Astrocyte (in vitro differentiated cells and primary cell): ENCODE data around the gene DQX1. TPM values are rescaled to one million over a fixed set of nuclear protein-coding genes. Genes with fewer than 3 reads are reported as not detected.

ENCODE experiments used
- DNase-seq: peaks from one replicate; pipeline ENCODE4 v3.0.0-alpha.2; 2010; ENCODE audit warnings: low read depth
- FAIRE-seq: peaks from 2 replicates; lab custom pipeline; 2011; peaks lifted over from hg19 to GRCh38; lab: Jason Lieb, UNC
- H2AFZ ChIP-seq: 2 replicates; pipeline ENCODE4 v1.6.0; 2012; ENCODE audit warnings: low read depth, low read length, inconsistent platforms
- H3K27ac ChIP-seq: 2 replicates; pipeline ENCODE4 v1.5.1; 2011; ENCODE audit warnings: low read depth, low read length, inconsistent platforms
- H3K27me3 ChIP-seq: 2 replicates; pipeline ENCODE4 v1.6.0; 2011; ENCODE audit warnings: low read length, inconsistent platforms; ENCODE audit not compliant: insufficient read depth
- H3K36me3 ChIP-seq: 2 replicates; pipeline ENCODE4 v1.5.1; 2011; ENCODE audit warnings: low read length, inconsistent platforms; ENCODE audit not compliant: insufficient read depth
- H3K4me1 ChIP-seq: 2 replicates; pipeline ENCODE4 v1.5.1; 2011; ENCODE audit warnings: low read length, inconsistent platforms; ENCODE audit not compliant: insufficient read depth
- H3K4me2 ChIP-seq: 2 replicates; pipeline ENCODE4 v1.6.0; 2012; ENCODE audit warnings: low read length, inconsistent platforms
- H3K4me3 ChIP-seq: 2 replicates; pipeline ENCODE4 v1.5.1; 2011; ENCODE audit warnings: low read depth, mild to moderate bottlenecking, low read length, inconsistent platforms; ENCODE audit not compliant: insufficient read depth
- H3K79me2 ChIP-seq: 2 replicates; pipeline ENCODE4 v1.6.0; 2012; ENCODE audit warnings: mild to moderate bottlenecking, low read length, inconsistent platforms; ENCODE audit not compliant: insufficient read depth
- H3K9ac ChIP-seq: 2 replicates; pipeline ENCODE4 v1.6.0; 2012; ENCODE audit warnings: mild to moderate bottlenecking, low read length, inconsistent platforms
- H3K9me3 ChIP-seq: 2 replicates; pipeline ENCODE4 v1.5.1; 2012; ENCODE audit warnings: low read depth, mild to moderate bottlenecking, low read length, inconsistent platforms; ENCODE audit not compliant: insufficient read depth
- H4K20me1 ChIP-seq: 2 replicates; pipeline ENCODE4 v1.6.0; 2012; ENCODE audit warnings: low read length, inconsistent platforms; ENCODE audit not compliant: insufficient read depth
- H3K27ac Mint-ChIP-seq: one replicate; pipeline ENCODE4 v1.8.0; 2021; ENCODE audit warnings: mild to moderate bottlenecking, mixed read lengths; ENCODE audit not compliant: unreplicated experiment
- H3K27me3 Mint-ChIP-seq: one replicate; pipeline ENCODE4 v1.8.0; 2021; ENCODE audit warnings: low read depth, mixed read lengths; ENCODE audit not compliant: unreplicated experiment
- H3K36me3 Mint-ChIP-seq: one replicate; pipeline ENCODE4 v1.8.0; 2021; ENCODE audit warnings: low read depth, mixed read lengths; ENCODE audit not compliant: unreplicated experiment
- H3K4me1 Mint-ChIP-seq: one replicate; pipeline ENCODE4 v1.8.0; 2021; ENCODE audit warnings: low read depth, mixed read lengths; ENCODE audit not compliant: unreplicated experiment
- H3K4me3 Mint-ChIP-seq: one replicate; pipeline ENCODE4 v1.8.0; 2021; ENCODE audit warnings: mild to moderate bottlenecking, moderate library complexity, mixed read lengths; ENCODE audit not compliant: unreplicated experiment
- H3K9me3 Mint-ChIP-seq: one replicate; pipeline ENCODE4 v1.8.0; 2021; ENCODE audit warnings: mild to moderate bottlenecking, mixed read lengths; ENCODE audit not compliant: unreplicated experiment
- CTCF ChIP-seq: IDR thresholded peaks from 2 replicates; pipeline ENCODE4 v1.5.1; 2011; ENCODE audit warnings: low read depth, mild to moderate bottlenecking, inconsistent platforms, low read length, moderate library complexity; ENCODE audit not compliant: insufficient read depth
- EZH2 ChIP-seq: IDR thresholded peaks from 2 replicates; pipeline ENCODE4 v1.6.1; 2012; ENCODE audit warnings: mild to moderate bottlenecking, low read length, inconsistent platforms; ENCODE audit not compliant: insufficient read depth
- total RNA-seq: library from RNA; stranded (reverse); gene quantifications from 2 replicates; pipeline ENCODE4 v1.2.1, GENCODE V29; 2021

Gene DQX1
- total RNA-seq, 1 donor from 2014 or later, result 0.73 TPM

GRCh38 chr2:74551530-74551929, 25.5 kb upstream of the DQX1 start:
- no peak overlapping the region for H3K27ac Mint-ChIP-seq
- H3K4me1 Mint-ChIP-seq, result peaks cover 9% of the 10 kb centered on the region
- H3K36me3 Mint-ChIP-seq, result peaks cover 2% of the 10 kb centered on the region

GRCh38 chr2:74550231-74550630, 24.2 kb upstream of the DQX1 start:
- TF ChIP-seq EZH2 (no peak), CTCF (no peak)
- Histone ChIP-seq H3K36me3 (no peaks in the 10 kb centered on the region), H3K79me2 (peaks cover 54% of the 10 kb centered on the region), H3K4me1 (peaks cover 25% of the 10 kb centered on the region), H4K20me1 (peaks cover 6% of the 10 kb centered on the region), H3K4me3 (no peak overlapping the region), H3K27me3 (no peaks in the 10 kb centered on the region), H3K9ac (no peak overlapping the region), H2AFZ (no peak overlapping the region), H3K27ac (no peak overlapping the region), H3K9me3 (no peaks in the 10 kb centered on the region), H3K4me2 (peak overlapping the region; percentile 92)
- Mint-ChIP-seq H3K27me3 (peaks cover 7% of the 10 kb centered on the region), H3K4me3 (peak overlapping the region; percentile 75), H3K27ac (no peak overlapping the region), H3K36me3 (peaks cover 2% of the 10 kb centered on the region), H3K4me1 (peaks cover 9% of the 10 kb centered on the region), H3K9me3 (no peaks in the 10 kb centered on the region)
- no peak for FAIRE-seq
- DNase-seq, result no peak

More at GRCh38 chr2:74551530-74551929, 25.5 kb upstream of the DQX1 start:
- no peak overlapping the region for H3K27ac ChIP-seq
- no peaks in the 10 kb centered on the region for H3K36me3 ChIP-seq
- DNase-seq, result no peak
- peaks cover 7% of the 10 kb centered on the region for H3K27me3 Mint-ChIP-seq
- H4K20me1 ChIP-seq, result peaks cover 11% of the 10 kb centered on the region
- H3K27me3 ChIP-seq, result no peaks in the 10 kb centered on the region
- TF ChIP-seq CTCF, result no peak
- TF ChIP-seq EZH2, result no peak
- H3K9me3 Mint-ChIP-seq, result no peaks in the 10 kb centered on the region
- FAIRE-seq, result no peak
- H3K4me2 ChIP-seq, result peak overlapping the region; percentile 90
- no peak overlapping the region for H3K9ac ChIP-seq
- H3K4me3 Mint-ChIP-seq, result no peak overlapping the region
- H3K4me3 ChIP-seq, result peak overlapping the region; percentile 85
- peaks cover 67% of the 10 kb centered on the region for H3K79me2 ChIP-seq
- peaks cover 33% of the 10 kb centered on the region for H3K4me1 ChIP-seq
- H3K9me3 ChIP-seq, result no peaks in the 10 kb centered on the region
- no peak overlapping the region for H2AFZ ChIP-seq

- no peaks in the 10 kb centered on the region for H3K27me3 ChIP-seq
- no peak for TF ChIP-seq EZH2
- TF ChIP-seq CTCF, result no peak
- peaks cover 2% of the 10 kb centered on the region for H3K36me3 Mint-ChIP-seq
- H3K4me1 Mint-ChIP-seq, result peaks cover 9% of the 10 kb centered on the region
- H3K9me3 Mint-ChIP-seq, result no peaks in the 10 kb centered on the region
- no peak for FAIRE-seq
- H3K79me2 ChIP-seq, result peaks cover 48% of the 10 kb centered on the region
- DNase-seq, result no peak
- H4K20me1 ChIP-seq, result peaks cover 6% of the 10 kb centered on the region
- H3K36me3 ChIP-seq, result no peaks in the 10 kb centered on the region
- H2AFZ ChIP-seq, result peak overlapping the region; percentile 78
- peak overlapping the region; percentile 92 for H3K4me2 ChIP-seq
- peaks cover 25% of the 10 kb centered on the region for H3K4me1 ChIP-seq
- H3K27ac Mint-ChIP-seq, result no peak overlapping the region
- H3K27ac ChIP-seq, result peak overlapping the region; percentile 21
- H3K27me3 Mint-ChIP-seq, result peaks cover 7% of the 10 kb centered on the region
- peak overlapping the region; percentile 67 for H3K9ac ChIP-seq
- no peaks in the 10 kb centered on the region for H3K9me3 ChIP-seq
- peak overlapping the region; percentile 75 for H3K4me3 Mint-ChIP-seq
- peak overlapping the region; percentile 54 for H3K4me3 ChIP-seq
These were observed 23.1 kb upstream of the DQX1 start for GRCh38 chr2:74548900-74549826.
